ENCODE data around the gene TCEA3.

DNA sequence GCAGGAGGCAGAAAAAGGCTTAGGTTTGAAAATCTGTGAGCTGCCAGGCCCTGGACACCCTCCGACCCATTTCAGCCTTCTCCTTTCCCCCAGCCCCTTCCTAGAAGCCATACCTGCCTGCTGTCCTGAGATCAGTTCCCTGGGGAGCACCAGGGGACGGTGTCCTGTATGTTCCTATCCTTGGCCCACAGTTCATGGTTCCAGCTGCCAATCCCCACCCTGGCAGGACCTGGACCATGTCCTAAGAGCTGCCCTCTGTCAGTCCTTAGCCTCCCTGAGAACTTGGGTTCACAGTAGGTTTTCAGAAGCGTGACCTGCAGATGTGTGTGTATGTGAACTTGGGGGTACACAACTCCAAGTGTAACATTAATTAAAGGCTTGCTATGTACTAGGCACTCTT is 3.8 kb downstream of the TCEA3 start:
- TF ChIP-seq POLR2A (IDR thresholded peaks at IDR 0.05): no peak
- TF ChIP-seq, protein P1, sequence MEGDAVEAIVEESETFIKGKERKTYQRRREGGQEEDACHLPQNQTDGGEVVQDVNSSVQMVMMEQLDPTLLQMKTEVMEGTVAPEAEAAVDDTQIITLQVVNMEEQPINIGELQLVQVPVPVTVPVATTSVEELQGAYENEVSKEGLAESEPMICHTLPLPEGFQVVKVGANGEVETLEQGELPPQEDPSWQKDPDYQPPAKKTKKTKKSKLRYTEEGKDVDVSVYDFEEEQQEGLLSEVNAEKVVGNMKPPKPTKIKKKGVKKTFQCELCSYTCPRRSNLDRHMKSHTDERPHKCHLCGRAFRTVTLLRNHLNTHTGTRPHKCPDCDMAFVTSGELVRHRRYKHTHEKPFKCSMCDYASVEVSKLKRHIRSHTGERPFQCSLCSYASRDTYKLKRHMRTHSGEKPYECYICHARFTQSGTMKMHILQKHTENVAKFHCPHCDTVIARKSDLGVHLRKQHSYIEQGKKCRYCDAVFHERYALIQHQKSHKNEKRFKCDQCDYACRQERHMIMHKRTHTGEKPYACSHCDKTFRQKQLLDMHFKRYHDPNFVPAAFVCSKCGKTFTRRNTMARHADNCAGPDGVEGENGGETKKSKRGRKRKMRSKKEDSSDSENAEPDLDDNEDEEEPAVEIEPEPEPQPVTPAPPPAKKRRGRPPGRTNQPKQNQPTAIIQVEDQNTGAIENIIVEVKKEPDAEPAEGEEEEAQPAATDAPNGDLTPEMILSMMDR (IDR thresholded peaks at IDR 0.05): no peak

Data from body of pancreas (tissue), 4 donors.